Measurements from ENCODE around the gene KIAA1549. TPM values are rescaled to one million over a fixed set of nuclear protein-coding genes. Genes with fewer than 3 reads are reported as not detected.

KIAA1549 gene
- total and polyA plus RNA-seq, 10 of the 15 experiments (the other 5 are each of a cell fraction or from before 2014, with no cell fraction given), result 0.02 to 0.82 (median 0.22) TPM

DNA sequence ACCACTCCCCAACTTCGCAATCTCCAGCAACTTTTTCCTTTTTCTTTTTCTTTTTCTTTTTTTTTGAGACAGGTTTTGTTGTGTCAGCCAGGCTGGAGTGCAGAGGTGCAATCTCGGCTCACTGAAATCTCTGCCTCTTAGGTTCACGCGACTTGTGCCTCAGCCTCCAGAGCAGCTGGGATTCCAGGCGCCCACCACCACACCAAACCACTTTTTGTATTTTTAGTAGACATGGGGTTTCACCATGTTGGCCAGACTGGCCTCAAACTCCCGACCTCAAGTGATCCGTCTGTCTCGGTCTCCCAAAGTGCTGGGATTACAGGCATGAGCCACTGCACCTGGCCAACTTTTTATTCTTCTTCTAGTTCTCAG, 55.0 kb downstream of the KIAA1549 start:
- H3K27ac ChIP-seq (ENCODE audit: control insufficient read depth, insufficient read depth), result no peak overlapping the region
- SMC1A ChIA-PET (ENCODE audit: uncharacterized antibody, unreplicated experiment), result no interaction called here
- POLR2A ChIA-PET, result interaction anchor here (0.6 kb wide), 1 partner anchor 460 kb away, joined by 10 read pairs; no protein-coding TSS in a partner anchor
- no peaks in the 10 kb centered on the region for H4K20me1 ChIP-seq (ENCODE audit: control insufficient read depth, insufficient read depth)
- in situ Hi-C loops (cut with MboI), result no loop called here
- peaks cover 5% of the 10 kb centered on the region; the same call in 1 of the 2 replicates for H3K4me1 ChIP-seq (ENCODE audit: control insufficient read depth, insufficient read depth, low read length)
- 47% methylated on average over 8 of the region's 8 CpGs for WGBS (ENCODE audit: insufficient coverage, insufficient replicate concordance, low lambda C conversion rate, missing lambda C conversion rate)
- RAD21 ChIA-PET (ENCODE audit: unreplicated experiment), result no interaction called here
- no peak for FAIRE-seq
- no peaks in the 10 kb centered on the region for H3K27me3 ChIP-seq (replicated peaks in 1 of 2; ENCODE audit: control insufficient read depth in 2 of 2, insufficient read depth in 2 of 2, low read length in 1 of 2)
- CTCF ChIA-PET, result interaction anchor here (0.7 to 1.6 kb wide), 2 partner anchors 40 to 1047 kb away, joined by 3 to 6 read pairs; no protein-coding TSS in a partner anchor
- no TSS peak for BruUV-seq (replicated peaks)
- H3K36me3 ChIP-seq (ENCODE audit: control insufficient read depth in 2 of 2, insufficient read depth in 2 of 2, low read length in 1 of 2), result no peaks in the 10 kb centered on the region
- no peak overlapping the region for H3K4me2 ChIP-seq (ENCODE audit: control insufficient read depth, insufficient read depth)
- no peak for DNase-seq (ENCODE audit: low read depth, low spot score)
- intact Hi-C loops (cut with micrococcal nuclease; ENCODE audit: unreplicated experiment), result no loop called here
- no peak overlapping the region for H2AFZ ChIP-seq (ENCODE audit: control insufficient read depth, low read depth, low read length)
- ATAC-seq, result peak; percentile 48; the same call in 2 of the 3 replicates
- no peaks in the 10 kb centered on the region for H3K79me2 ChIP-seq (ENCODE audit: control insufficient read depth, insufficient read depth, low read length)
- no peak overlapping the region for H3K9ac ChIP-seq (ENCODE audit: control insufficient read depth, insufficient read depth, low read length)
- TF ChIP-seq RELB (IDR thresholded peaks at IDR 0.05; ENCODE audit: low read depth), result peak; percentile 6; the same call in 1 of the 2 replicates
- no peak for TF ChIP-seq GABPA (IDR thresholded peaks at IDR 0.05; ENCODE audit: low read depth)
- H3K9me3 ChIP-seq (replicated peaks; ENCODE audit: control insufficient read depth, insufficient read depth, low read length), result no peaks in the 10 kb centered on the region
- no peak overlapping the region for H3K4me3 ChIP-seq

GRCh38 chr7:138924501-138925225, 56.5 kb downstream of the KIAA1549 start:
- no peak overlapping the region for H3K9ac ChIP-seq (ENCODE audit: control insufficient read depth, insufficient read depth, low read length)
- intact Hi-C loops (cut with micrococcal nuclease; ENCODE audit: unreplicated experiment), result no loop called here
- H3K4me2 ChIP-seq (ENCODE audit: control insufficient read depth, insufficient read depth), result no peak overlapping the region
- H3K36me3 ChIP-seq (ENCODE audit: control insufficient read depth in 2 of 2, insufficient read depth in 2 of 2, low read length in 1 of 2), result no peaks in the 10 kb centered on the region
- in situ Hi-C loops (cut with MboI), result no loop called here
- POLR2A ChIA-PET, result no interaction called here
- peaks cover 5% of the 10 kb centered on the region; the same call in 1 of the 2 replicates for H3K4me1 ChIP-seq (ENCODE audit: control insufficient read depth, insufficient read depth, low read length)
- SMC1A ChIA-PET (ENCODE audit: uncharacterized antibody, unreplicated experiment), result no interaction called here
- DNase-seq (ENCODE audit: low read depth, low spot score), result no peak
- no peaks in the 10 kb centered on the region for H3K27me3 ChIP-seq (replicated peaks in 1 of 2; ENCODE audit: control insufficient read depth in 2 of 2, insufficient read depth in 2 of 2, low read length in 1 of 2)
- no peak overlapping the region for H2AFZ ChIP-seq (ENCODE audit: control insufficient read depth, low read depth, low read length)
- no peaks in the 10 kb centered on the region for H4K20me1 ChIP-seq (ENCODE audit: control insufficient read depth, insufficient read depth)
- H3K79me2 ChIP-seq (ENCODE audit: control insufficient read depth, insufficient read depth, low read length), result no peaks in the 10 kb centered on the region
- no TSS peak for BruUV-seq (replicated peaks)
- CTCF ChIA-PET, result no interaction called here
- 79% methylated on average over 17 of the region's 17 CpGs for WGBS (ENCODE audit: insufficient coverage, insufficient replicate concordance, low lambda C conversion rate, missing lambda C conversion rate)
- TF ChIP-seq RELB (IDR thresholded peaks at IDR 0.05; ENCODE audit: low read depth) (no peak), BACH1 (IDR thresholded peaks at IDR 0.05; ENCODE audit: borderline replicate concordance) (no peak), ZNF622 (IDR thresholded peaks at IDR 0.05) (no peak), PAX8 (IDR thresholded peaks at IDR 0.05) (no peak), USF2 (IDR thresholded peaks at IDR 0.05; ENCODE audit: borderline replicate concordance, low read depth, low read length) (no peak), NR2C2 (IDR thresholded peaks at IDR 0.05; ENCODE audit: borderline replicate concordance, control insufficient read depth, insufficient read length, low read depth) (no peak), SP1 (IDR thresholded peaks at IDR 0.05; ENCODE audit: low read depth, low read length) (no peak), POLR2AphosphoS5 (IDR thresholded peaks at IDR 0.05; ENCODE audit: low read length) (no peak), ZNF384 (IDR thresholded peaks at IDR 0.05; ENCODE audit: borderline replicate concordance, low read depth, low read length) (no peak), WRNIP1 (IDR thresholded peaks at IDR 0.05; ENCODE audit: borderline replicate concordance, low read depth, low read length) (no peak)
- no peak overlapping the region for H3K4me3 ChIP-seq
- no peak for FAIRE-seq
- H3K27ac ChIP-seq (ENCODE audit: control insufficient read depth, insufficient read depth), result no peak overlapping the region
- ATAC-seq, result no peak
- RAD21 ChIA-PET (ENCODE audit: unreplicated experiment), result interaction anchor here (1.5 kb wide), 1 partner anchor 38 kb away, joined by 5 read pairs; no protein-coding TSS in a partner anchor
- no peaks in the 10 kb centered on the region for H3K9me3 ChIP-seq (replicated peaks; ENCODE audit: control insufficient read depth, insufficient read depth, low read length)
